Left ventricle myocardium inferior (tissue), 1 donor: ENCODE data around the gene KCNG2. TPM values are rescaled to one million over a fixed set of nuclear protein-coding genes. Genes with fewer than 3 reads are reported as not detected.

Source experiments
- DNase-seq: peaks from one replicate; pipeline ENCODE4 v3.0.0-alpha.2; 2020
- H3K27ac ChIP-seq: fragments of 200-600 bp; replicated peaks from 2 replicates; pipeline ENCODE4 v1.8.0; 2021
- H3K27me3 ChIP-seq: fragments of 200-600 bp; 2 replicates; pipeline ENCODE4 v1.8.0; 2021; ENCODE audit warnings: low read depth
- H3K36me3 ChIP-seq: fragments of 200-600 bp; 2 replicates; pipeline ENCODE4 v1.8.0; 2021
- H3K4me1 ChIP-seq: fragments of 200-600 bp; 2 replicates; pipeline ENCODE4 v1.8.0; 2021
- H3K4me3 ChIP-seq: fragments of 200-600 bp; 2 replicates; pipeline ENCODE4 v1.8.0; 2021; ENCODE audit warnings: mild to moderate bottlenecking, moderate library complexity
- H3K9me3 ChIP-seq: fragments of 200-600 bp; replicated peaks from 2 replicates; pipeline ENCODE4 v1.8.0; 2021
- intact Hi-C: fragments of 100-400 bp; cut with micrococcal nuclease; formaldehyde crosslinking; loops from one replicate; pipeline ENCODE4 v1.11.0; 2022
- total RNA-seq: library from RNA; stranded (reverse); fragmentation: NEBNext Ultra II Directional; extraction: Animal tissue kit (Norgen Biotek cat#: 25700); gene quantifications from one replicate; pipeline ENCODE4 v1.2.1, GENCODE V29; 2021
- TF ChIP-seq, protein P1 (sequence below): fragments of 200-600 bp; IDR thresholded peaks from 2 replicates; pipeline ENCODE4 v1.8.0; 2021; ENCODE audit warnings: antibody characterized with exemption, mild to moderate bottlenecking, borderline replicate concordance
- donor health status: DM: no; HTN: yes; CAD: no; lungs with severe emphysema.

Gene KCNG2
- total RNA-seq, 1 donor from 2014 or later, result not detected

DNA sequence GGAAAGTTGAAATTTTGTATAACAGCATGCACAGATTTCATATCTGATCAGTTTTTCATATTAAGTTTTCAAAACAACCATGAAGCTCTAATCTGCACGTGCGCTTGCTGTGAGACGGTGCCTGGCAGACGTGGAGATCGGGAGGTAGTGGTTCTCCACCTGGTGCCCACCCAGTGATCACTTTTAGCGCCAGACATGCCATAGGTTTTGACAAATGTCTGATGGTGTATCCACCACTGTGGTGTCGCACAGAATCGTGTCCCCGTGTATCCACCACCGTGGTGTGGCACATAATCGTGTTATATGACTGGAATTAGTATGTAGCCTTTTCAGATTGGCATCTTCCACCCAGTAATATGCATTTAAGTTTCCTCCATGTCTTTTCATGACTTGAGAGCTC is 40.9 kb upstream of the KCNG2 start:
- H3K27ac ChIP-seq, result no peak overlapping the region
- DNase-seq, result no peak
- H3K36me3 ChIP-seq, result peaks cover 31% of the 10 kb centered on the region
- no peaks in the 10 kb centered on the region for H3K4me1 ChIP-seq
- H3K9me3 ChIP-seq, result peaks cover 28% of the 10 kb centered on the region
- H3K4me3 ChIP-seq, result no peak overlapping the region
- intact Hi-C loops, result no loop called here
- TF ChIP-seq, protein P1, sequence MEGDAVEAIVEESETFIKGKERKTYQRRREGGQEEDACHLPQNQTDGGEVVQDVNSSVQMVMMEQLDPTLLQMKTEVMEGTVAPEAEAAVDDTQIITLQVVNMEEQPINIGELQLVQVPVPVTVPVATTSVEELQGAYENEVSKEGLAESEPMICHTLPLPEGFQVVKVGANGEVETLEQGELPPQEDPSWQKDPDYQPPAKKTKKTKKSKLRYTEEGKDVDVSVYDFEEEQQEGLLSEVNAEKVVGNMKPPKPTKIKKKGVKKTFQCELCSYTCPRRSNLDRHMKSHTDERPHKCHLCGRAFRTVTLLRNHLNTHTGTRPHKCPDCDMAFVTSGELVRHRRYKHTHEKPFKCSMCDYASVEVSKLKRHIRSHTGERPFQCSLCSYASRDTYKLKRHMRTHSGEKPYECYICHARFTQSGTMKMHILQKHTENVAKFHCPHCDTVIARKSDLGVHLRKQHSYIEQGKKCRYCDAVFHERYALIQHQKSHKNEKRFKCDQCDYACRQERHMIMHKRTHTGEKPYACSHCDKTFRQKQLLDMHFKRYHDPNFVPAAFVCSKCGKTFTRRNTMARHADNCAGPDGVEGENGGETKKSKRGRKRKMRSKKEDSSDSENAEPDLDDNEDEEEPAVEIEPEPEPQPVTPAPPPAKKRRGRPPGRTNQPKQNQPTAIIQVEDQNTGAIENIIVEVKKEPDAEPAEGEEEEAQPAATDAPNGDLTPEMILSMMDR, result no peak
- no peaks in the 10 kb centered on the region for H3K27me3 ChIP-seq

GRCh38 chr18:79760348-79760747 is 37.4 kb upstream of the KCNG2 start:
- Histone ChIP-seq H3K4me1 (no peaks in the 10 kb centered on the region), H3K4me3 (no peak overlapping the region), H3K27ac (no peak overlapping the region), H3K9me3 (peaks cover 28% of the 10 kb centered on the region), H3K27me3 (no peaks in the 10 kb centered on the region), H3K36me3 (peaks cover 10% of the 10 kb centered on the region)
- intact Hi-C loops, result no loop called here
- TF ChIP-seq, protein P1, result no peak
- DNase-seq, result no peak

- Histone ChIP-seq H3K27me3 (no peaks in the 10 kb centered on the region), H3K36me3 (peaks cover 5% of the 10 kb centered on the region), H3K9me3 (peaks cover 28% of the 10 kb centered on the region), H3K4me1 (no peaks in the 10 kb centered on the region), H3K4me3 (no peak overlapping the region), H3K27ac (no peak overlapping the region)
- intact Hi-C loops, result no loop called here
- TF ChIP-seq, protein P1, result no peak
- no peak for DNase-seq
Measured at GRCh38 chr18:79760881-79761280, 36.9 kb upstream of the KCNG2 start.

GRCh38 chr18:79763407-79763806 is 34.3 kb upstream of the KCNG2 start:
- intact Hi-C loops, result no loop called here
- Histone ChIP-seq H3K9me3 (peaks cover 37% of the 10 kb centered on the region), H3K36me3 (no peaks in the 10 kb centered on the region), H3K27me3 (peaks cover 16% of the 10 kb centered on the region), H3K4me3 (no peak overlapping the region), H3K4me1 (no peaks in the 10 kb centered on the region), H3K27ac (no peak overlapping the region)
- DNase-seq, result no peak
- TF ChIP-seq, protein P1, result no peak

GRCh38 chr18:79764131-79764530 is 33.6 kb upstream of the KCNG2 start:
- TF ChIP-seq, protein P1, result no peak
- Histone ChIP-seq H3K27ac (no peak overlapping the region), H3K4me3 (no peak overlapping the region), H3K9me3 (peaks cover 37% of the 10 kb centered on the region), H3K36me3 (no peaks in the 10 kb centered on the region), H3K27me3 (peaks cover 18% of the 10 kb centered on the region), H3K4me1 (no peaks in the 10 kb centered on the region)
- intact Hi-C loops, result no loop called here
- DNase-seq, result no peak
